Measurements from ENCODE around the gene CDH4. TPM values are rescaled to one million over a fixed set of nuclear protein-coding genes. Genes with fewer than 3 reads are reported as not detected.

The CDH4 gene
- total and polyA plus RNA-seq, 11 donors: 0.04 to 0.54 (median 0.08) TPM; not detected in 1

DNA sequence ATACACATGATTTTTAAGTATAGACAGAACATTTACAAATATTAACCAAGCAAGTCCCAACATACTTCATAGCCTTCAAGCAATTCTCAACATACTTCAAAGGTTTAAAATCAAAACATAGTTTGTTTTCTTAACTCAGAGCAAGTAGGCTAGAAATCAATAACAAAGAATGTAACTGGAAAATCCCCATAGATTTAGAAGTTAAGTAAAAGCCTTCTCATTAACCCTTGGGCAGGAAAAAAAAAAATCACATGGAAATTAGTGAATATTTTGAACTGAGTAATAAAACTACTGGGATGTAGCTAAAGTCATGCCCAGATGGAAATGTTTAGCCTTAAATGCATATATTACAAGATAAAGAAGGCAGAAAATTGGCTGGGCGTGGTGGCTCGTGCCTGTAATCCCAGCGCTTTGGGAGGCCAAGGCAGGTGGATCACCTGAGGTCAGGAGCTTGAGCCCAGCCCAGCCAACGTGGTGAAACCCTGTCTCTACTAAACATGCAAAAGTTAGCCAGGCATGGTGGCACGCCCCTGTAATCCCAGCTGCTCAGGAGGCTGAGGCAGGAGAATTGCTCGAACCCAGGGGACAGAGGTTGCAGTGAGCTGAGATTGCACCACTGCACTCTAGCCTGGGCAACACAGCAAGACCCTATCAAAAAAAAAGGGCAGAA is 497.5 kb downstream of the CDH4 start:
- ATAC-seq (no peak), DNase-seq (no peak)
- Histone ChIP-seq H3K4me1 (no peaks in the 10 kb centered on the region), H3K36me3 (no peaks in the 10 kb centered on the region), H3K4me3 (no peak overlapping the region), H3K27ac (no peak overlapping the region), H3K27me3 (no peaks in the 10 kb centered on the region), H3K9me3 (peaks cover 0 to 39% (median 7%) of the 10 kb centered on the region in 12 donors)
- intact Hi-C loops (cut with DNase I): no loop called here
- 80 to 83% (median 81%) methylated on average over 6 of the region's 6 CpGs for WGBS, 4 donors
- TF ChIP-seq, protein P1, sequence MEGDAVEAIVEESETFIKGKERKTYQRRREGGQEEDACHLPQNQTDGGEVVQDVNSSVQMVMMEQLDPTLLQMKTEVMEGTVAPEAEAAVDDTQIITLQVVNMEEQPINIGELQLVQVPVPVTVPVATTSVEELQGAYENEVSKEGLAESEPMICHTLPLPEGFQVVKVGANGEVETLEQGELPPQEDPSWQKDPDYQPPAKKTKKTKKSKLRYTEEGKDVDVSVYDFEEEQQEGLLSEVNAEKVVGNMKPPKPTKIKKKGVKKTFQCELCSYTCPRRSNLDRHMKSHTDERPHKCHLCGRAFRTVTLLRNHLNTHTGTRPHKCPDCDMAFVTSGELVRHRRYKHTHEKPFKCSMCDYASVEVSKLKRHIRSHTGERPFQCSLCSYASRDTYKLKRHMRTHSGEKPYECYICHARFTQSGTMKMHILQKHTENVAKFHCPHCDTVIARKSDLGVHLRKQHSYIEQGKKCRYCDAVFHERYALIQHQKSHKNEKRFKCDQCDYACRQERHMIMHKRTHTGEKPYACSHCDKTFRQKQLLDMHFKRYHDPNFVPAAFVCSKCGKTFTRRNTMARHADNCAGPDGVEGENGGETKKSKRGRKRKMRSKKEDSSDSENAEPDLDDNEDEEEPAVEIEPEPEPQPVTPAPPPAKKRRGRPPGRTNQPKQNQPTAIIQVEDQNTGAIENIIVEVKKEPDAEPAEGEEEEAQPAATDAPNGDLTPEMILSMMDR (IDR thresholded peaks at IDR 0.05): no peak
- TF ChIP-seq POLR2A (IDR thresholded peaks at IDR 0.05): no peak

DNA sequence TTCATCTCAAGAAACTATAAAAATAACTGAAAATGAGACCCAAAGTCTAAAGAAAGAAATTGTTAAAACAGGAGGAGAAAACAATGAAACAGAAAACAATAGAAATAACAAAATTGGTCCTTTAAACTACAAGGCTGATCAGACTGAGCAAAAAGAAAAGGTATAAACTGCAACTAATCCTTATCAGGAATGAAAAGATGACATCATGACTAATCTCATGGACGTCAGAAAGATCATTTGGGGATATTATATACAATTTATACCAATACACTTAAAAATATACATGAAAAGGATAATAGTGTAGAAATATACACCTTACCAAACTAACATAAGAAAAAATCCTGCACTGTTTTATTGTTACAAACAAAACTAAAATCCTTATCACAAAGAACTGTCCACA is 498.0 kb downstream of the CDH4 start:
- ATAC-seq: no peak
- intact Hi-C loops (cut with DNase I): no loop called here
- WGBS, 4 donors: 60 to 76% (median 71%) methylated on average over 1 of the region's 1 CpG
- Histone ChIP-seq H3K4me3 (no peak overlapping the region), H3K4me1 (no peaks in the 10 kb centered on the region), H3K36me3 (no peaks in the 10 kb centered on the region), H3K27me3 (no peaks in the 10 kb centered on the region), H3K27ac (no peak overlapping the region), H3K9me3 (peaks cover 0 to 39% (median 7%) of the 10 kb centered on the region in 12 donors)
- DNase-seq: no peak
- TF ChIP-seq POLR2A (IDR thresholded peaks at IDR 0.05): no peak
- TF ChIP-seq, protein P1 (IDR thresholded peaks at IDR 0.05): no peak

DNA sequence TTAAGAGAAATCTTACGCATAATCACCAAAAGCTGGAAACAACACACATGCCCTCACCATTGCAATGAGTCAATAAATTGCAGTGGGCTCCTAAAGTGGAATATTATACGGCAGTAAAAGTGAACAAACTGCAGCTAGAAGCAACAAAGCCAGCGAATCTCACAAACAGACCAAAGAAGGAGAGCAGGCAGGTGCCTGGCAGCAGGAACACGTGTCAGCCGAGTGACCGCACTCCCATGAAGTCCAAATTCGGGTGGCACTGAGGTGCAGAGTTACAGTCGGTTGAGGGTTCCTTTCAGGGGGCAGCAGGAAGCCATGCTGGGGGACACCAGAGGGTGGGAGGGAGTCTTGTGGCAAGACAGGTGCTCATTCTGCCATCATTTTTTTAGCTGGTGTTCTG is 500.5 kb downstream of the CDH4 start:
- WGBS, 4 donors: 90 to 94% (median 93%) methylated on average over 8 of the region's 8 CpGs
- H3K27ac ChIP-seq: no peak overlapping the region
- H3K9me3 ChIP-seq: peaks cover 0 to 32% (median 7%) of the 10 kb centered on the region in 12 donors
- H3K36me3 ChIP-seq: no peaks in the 10 kb centered on the region
- H3K4me1 ChIP-seq: no peaks in the 10 kb centered on the region
- intact Hi-C loops (cut with DNase I): no loop called here
- no peak overlapping the region for H3K4me3 ChIP-seq
- ATAC-seq: no peak
- DNase-seq: no peak
- no peak for TF ChIP-seq POLR2A (IDR thresholded peaks at IDR 0.05)
- TF ChIP-seq, protein P1 (IDR thresholded peaks at IDR 0.05): no peak
- H3K27me3 ChIP-seq: no peaks in the 10 kb centered on the region

DNA sequence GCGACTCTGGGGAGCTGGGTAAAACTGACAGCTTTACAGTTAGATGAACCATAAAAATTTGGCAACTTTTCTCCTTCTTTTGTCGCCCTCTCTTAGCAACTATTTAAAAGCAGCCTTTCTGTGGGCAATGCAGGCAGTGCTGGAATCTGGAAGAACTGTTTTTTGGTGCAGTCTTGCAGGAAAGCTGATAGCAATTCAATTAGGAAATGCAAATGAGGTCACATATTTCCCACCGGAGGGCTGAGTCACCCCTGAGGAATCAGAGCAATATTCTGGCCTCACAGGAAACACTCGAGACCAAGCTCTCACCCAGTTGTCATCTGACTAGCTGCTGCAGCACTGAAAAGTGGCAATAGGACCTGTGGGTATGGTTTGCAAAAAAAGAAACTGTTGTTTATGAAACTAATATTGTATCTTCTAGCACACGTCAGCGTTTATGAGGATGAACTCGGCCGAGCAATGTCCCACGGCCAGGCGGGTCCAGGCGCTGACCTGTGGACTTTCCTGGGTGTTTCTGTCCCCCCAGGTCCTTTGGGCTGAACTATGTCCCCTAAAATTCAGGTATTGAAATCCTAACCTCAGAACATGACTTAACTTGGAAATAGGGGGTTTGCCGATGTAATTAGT is 501.4 kb downstream of the CDH4 start:
- TF ChIP-seq POLR2A (IDR thresholded peaks at IDR 0.05): no peak
- TF ChIP-seq, protein P1 (IDR thresholded peaks at IDR 0.05): no peak
- H3K36me3 ChIP-seq: no peaks in the 10 kb centered on the region
- ATAC-seq: no peak
- no peak for DNase-seq
- WGBS, 4 donors: 62 to 73% (median 67%) methylated on average over 12 of the region's 12 CpGs
- H3K27me3 ChIP-seq: peaks cover 0 to 4% (median 0%) of the 10 kb centered on the region in 9 donors
- H3K4me3 ChIP-seq: no peak overlapping the region
- H3K9me3 ChIP-seq: peaks cover 0 to 24% (median 7%) of the 10 kb centered on the region in 12 donors
- intact Hi-C loops (cut with DNase I): no loop called here
- H3K27ac ChIP-seq: no peak overlapping the region
- H3K4me1 ChIP-seq: no peaks in the 10 kb centered on the region
